ENCODE results near the gene SPNS2. TPM values are rescaled to one million over a fixed set of nuclear protein-coding genes. Genes with fewer than 3 reads are reported as not detected.

SPNS2 gene
- total RNA-seq, 2 experiments from 2014 or later, result 4.0 to 4.2 TPM

GRCh38 chr17:4475001-4475400, 23.7 kb upstream of the SPNS2 start:
- POLR2A ChIA-PET, result interaction anchor here (0.6 kb wide), 1 partner anchor 21 kb away, joined by 3 read pairs; no protein-coding TSS in a partner anchor
- H3K4me3 Mint-ChIP-seq, result no peak overlapping the region

GRCh38 chr17:4475463-4475862, 23.2 kb upstream of the SPNS2 start:
- peaks cover 12% of the 10 kb centered on the region for H3K4me1 Mint-ChIP-seq (ENCODE audit: low read depth)
- no peaks in the 10 kb centered on the region for H3K27me3 Mint-ChIP-seq (ENCODE audit: low read depth)
- H3K36me3 Mint-ChIP-seq (ENCODE audit: low read depth), result no peaks in the 10 kb centered on the region
- H3K4me3 Mint-ChIP-seq, result no peak overlapping the region
- no peaks in the 10 kb centered on the region for H3K9me3 Mint-ChIP-seq (ENCODE audit: insufficient read depth)
- ATAC-seq (no peak), DNase-seq (no peak)
- POLR2A ChIA-PET, result interaction anchor here (0.6 to 1.1 kb wide), 2 partner anchors 11 to 22 kb away, joined by 3 read pairs; no protein-coding TSS in a partner anchor
- H3K27ac Mint-ChIP-seq, result peak overlapping the region; percentile 10
- CTCF ChIA-PET, result no interaction called here

More at GRCh38 chr17:4475001-4475400, 23.7 kb upstream of the SPNS2 start:
- H3K4me1 Mint-ChIP-seq (ENCODE audit: low read depth), result peaks cover 8% of the 10 kb centered on the region
- H3K36me3 Mint-ChIP-seq (ENCODE audit: low read depth), result no peaks in the 10 kb centered on the region
- DNase-seq (no peak), ATAC-seq (no peak)
- H3K27me3 Mint-ChIP-seq (ENCODE audit: low read depth), result no peaks in the 10 kb centered on the region
- H3K27ac Mint-ChIP-seq, result peak overlapping the region; percentile 10
- no peaks in the 10 kb centered on the region for H3K9me3 Mint-ChIP-seq (ENCODE audit: insufficient read depth)
- CTCF ChIA-PET, result no interaction called here

GRCh38 chr17:4476017-4476416, 22.7 kb upstream of the SPNS2 start:
- Mint-ChIP-seq H3K4me1 (ENCODE audit: low read depth) (peaks cover 18% of the 10 kb centered on the region), H3K36me3 (ENCODE audit: low read depth) (no peaks in the 10 kb centered on the region), H3K27me3 (ENCODE audit: low read depth) (no peaks in the 10 kb centered on the region), H3K4me3 (no peak overlapping the region), H3K27ac (no peak overlapping the region), H3K9me3 (ENCODE audit: insufficient read depth) (no peaks in the 10 kb centered on the region)
- CTCF ChIA-PET, result no interaction called here
- ATAC-seq (no peak), DNase-seq (no peak)
- POLR2A ChIA-PET, result interaction anchor here (1.1 kb wide), 1 partner anchor 10 kb away, joined by 3 read pairs; no protein-coding TSS in a partner anchor

- no peak overlapping the region for H3K27ac Mint-ChIP-seq
- no peak for DNase-seq
- POLR2A ChIA-PET, result interaction anchor here (1.1 kb wide), 1 partner anchor 10 kb away, joined by 3 read pairs; no protein-coding TSS in a partner anchor
- H3K27me3 Mint-ChIP-seq (ENCODE audit: low read depth), result no peaks in the 10 kb centered on the region
- no peak for ATAC-seq
- CTCF ChIA-PET, result no interaction called here
- H3K4me3 Mint-ChIP-seq, result no peak overlapping the region
- H3K9me3 Mint-ChIP-seq (ENCODE audit: insufficient read depth), result no peaks in the 10 kb centered on the region
- peaks cover 4% of the 10 kb centered on the region for H3K36me3 Mint-ChIP-seq (ENCODE audit: low read depth)
- peaks cover 24% of the 10 kb centered on the region for H3K4me1 Mint-ChIP-seq (ENCODE audit: low read depth)
These were observed 22.1 kb upstream of the SPNS2 start for GRCh38 chr17:4476511-4477070.

GRCh38 chr17:4477255-4477791, 21.4 kb upstream of the SPNS2 start:
- H3K4me1 Mint-ChIP-seq (ENCODE audit: low read depth), result peaks cover 31% of the 10 kb centered on the region
- POLR2A ChIA-PET, result no interaction called here
- H3K27ac Mint-ChIP-seq, result peak overlapping the region; percentile 18
- no peak overlapping the region for H3K4me3 Mint-ChIP-seq
- no peak for DNase-seq
- no peak for ATAC-seq
- CTCF ChIA-PET, result no interaction called here
- no peaks in the 10 kb centered on the region for H3K27me3 Mint-ChIP-seq (ENCODE audit: low read depth)
- no peaks in the 10 kb centered on the region for H3K9me3 Mint-ChIP-seq (ENCODE audit: insufficient read depth)
- H3K36me3 Mint-ChIP-seq (ENCODE audit: low read depth), result peaks cover 4% of the 10 kb centered on the region

GRCh38 chr17:4478318-4478830, 20.3 kb upstream of the SPNS2 start:
- no peak for ATAC-seq
- Mint-ChIP-seq H3K27me3 (ENCODE audit: low read depth) (no peaks in the 10 kb centered on the region), H3K36me3 (ENCODE audit: low read depth) (peaks cover 5% of the 10 kb centered on the region), H3K9me3 (ENCODE audit: insufficient read depth) (no peaks in the 10 kb centered on the region), H3K4me3 (no peak overlapping the region), H3K4me1 (ENCODE audit: low read depth) (peaks cover 42% of the 10 kb centered on the region), H3K27ac (no peak overlapping the region)
- no peak for DNase-seq
- ChIA-PET CTCF (no interaction called here), POLR2A (no interaction called here)

GRCh38 chr17:4479340-4479981, 19.2 kb upstream of the SPNS2 start:
- ATAC-seq, result no peak
- ChIA-PET CTCF (no interaction called here), POLR2A (no interaction called here)
- Mint-ChIP-seq H3K27ac (peak overlapping the region; percentile 99), H3K4me3 (no peak overlapping the region), H3K4me1 (ENCODE audit: low read depth) (peaks cover 48% of the 10 kb centered on the region), H3K27me3 (ENCODE audit: low read depth) (no peaks in the 10 kb centered on the region), H3K36me3 (ENCODE audit: low read depth) (peaks cover 9% of the 10 kb centered on the region), H3K9me3 (ENCODE audit: insufficient read depth) (no peaks in the 10 kb centered on the region)
- DNase-seq, result no peak

- no peak overlapping the region for H3K4me3 Mint-ChIP-seq
- CTCF ChIA-PET, result interaction anchor here (0.6 to 1.8 kb wide), 4 partner anchors 20 to 75 kb away, joined by 3 to 4 read pairs (median 3); partner anchors contain the start of gene MYBBP1A
- H3K27ac Mint-ChIP-seq, result peak overlapping the region; percentile 99
- H3K4me1 Mint-ChIP-seq (ENCODE audit: low read depth), result peaks cover 55% of the 10 kb centered on the region
- DNase-seq, result no peak
- H3K27me3 Mint-ChIP-seq (ENCODE audit: low read depth), result no peaks in the 10 kb centered on the region
- no peak for ATAC-seq
- no peaks in the 10 kb centered on the region for H3K9me3 Mint-ChIP-seq (ENCODE audit: insufficient read depth)
- POLR2A ChIA-PET, result interaction anchor here (1.6 to 2.6 kb wide), 2 partner anchors 25 to 46 kb away, joined by 3 to 11 read pairs; partner anchors contain the start of gene SPNS3
- H3K36me3 Mint-ChIP-seq (ENCODE audit: low read depth), result peaks cover 14% of the 10 kb centered on the region
These were observed 18.5 kb upstream of the SPNS2 start for GRCh38 chr17:4479982-4480751.

- H3K36me3 Mint-ChIP-seq (ENCODE audit: low read depth), result peaks cover 21% of the 10 kb centered on the region
- POLR2A ChIA-PET, result interaction anchor here (0.6 to 2.6 kb wide), 10 partner anchors 18 to 122 kb away, joined by 3 to 11 read pairs (median 3); partner anchors contain the start of genes MYBBP1A, SPNS2 and SPNS3
These were observed 17.5 kb upstream of the SPNS2 start for GRCh38 chr17:4480929-4481898.

GRCh38 chr17:4482338-4483011, 16.2 kb upstream of the SPNS2 start:
- Mint-ChIP-seq H3K36me3 (ENCODE audit: low read depth) (peaks cover 24% of the 10 kb centered on the region), H3K9me3 (ENCODE audit: insufficient read depth) (no peaks in the 10 kb centered on the region), H3K27me3 (ENCODE audit: low read depth) (no peaks in the 10 kb centered on the region), H3K4me1 (ENCODE audit: low read depth) (peaks cover 73% of the 10 kb centered on the region), H3K27ac (peak overlapping the region; percentile 99), H3K4me3 (no peak overlapping the region)
- DNase-seq (no peak), ATAC-seq (no peak)
- CTCF ChIA-PET, result interaction anchor here (0.8 to 1.5 kb wide), 2 partner anchors 23 to 26 kb away, joined by 3 read pairs; no protein-coding TSS in a partner anchor
- POLR2A ChIA-PET, result interaction anchor here (2.6 kb wide), 1 partner anchor 49 kb away, joined by 11 read pairs; the partner anchor contains the start of gene SPNS3

More at GRCh38 chr17:4480929-4481898, 17.5 kb upstream of the SPNS2 start:
- no peaks in the 10 kb centered on the region for H3K27me3 Mint-ChIP-seq (ENCODE audit: low read depth)
- DNase-seq, result peak; percentile 83
- CTCF ChIA-PET, result interaction anchor here (0.9 to 1.8 kb wide), 7 partner anchors 18 to 86 kb away, joined by 3 to 7 read pairs (median 4); partner anchors contain the start of genes MYBBP1A and SPNS2
- H3K4me1 Mint-ChIP-seq (ENCODE audit: low read depth), result peaks cover 62% of the 10 kb centered on the region
- H3K27ac Mint-ChIP-seq, result peak overlapping the region; percentile 99
- H3K9me3 Mint-ChIP-seq (ENCODE audit: insufficient read depth), result no peaks in the 10 kb centered on the region
- peak; percentile 83 for ATAC-seq
- peak overlapping the region; percentile 71 for H3K4me3 Mint-ChIP-seq
